Measurements from ENCODE around the gene AMBP. TPM values are rescaled to one million over a fixed set of nuclear protein-coding genes. Genes with fewer than 3 reads are reported as not detected.

Gene AMBP
- total RNA-seq, 1 experiment from 2014 or later = 0.62 TPM

DNA sequence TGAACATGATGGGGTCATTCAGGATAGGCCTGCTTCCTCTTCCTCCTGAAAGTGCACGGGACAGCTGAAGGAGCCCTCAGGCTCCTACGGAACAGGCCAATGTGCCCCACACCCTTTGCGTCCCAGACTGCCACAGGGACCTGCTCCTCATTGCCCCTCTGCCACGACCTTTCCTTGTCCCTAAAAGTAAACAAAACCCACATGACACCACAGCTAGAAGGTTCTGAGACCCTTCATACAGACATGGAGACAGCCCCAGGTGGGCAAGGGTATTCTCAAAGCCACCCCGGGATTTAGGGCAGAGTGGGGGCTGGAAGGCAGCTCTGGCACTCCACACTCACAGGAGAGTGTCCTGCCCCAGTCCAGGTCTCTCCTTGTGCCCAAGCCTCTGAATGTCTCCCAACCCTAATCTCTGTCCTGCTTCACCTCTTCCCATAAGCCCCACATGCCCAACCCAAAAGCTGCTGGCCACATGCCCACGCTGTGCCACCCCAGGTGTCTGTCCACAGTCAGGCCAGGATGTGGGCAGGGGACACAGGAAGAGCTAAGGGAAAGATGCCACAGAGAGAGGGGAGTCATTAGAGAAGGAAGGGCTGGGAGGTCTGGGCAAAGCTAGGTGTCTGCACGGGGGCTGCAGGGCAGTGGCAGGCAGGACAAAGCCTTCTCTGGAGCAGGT lies 800 bp downstream of the AMBP start:
- DNase-seq (ENCODE audit: extremely low read depth, low read depth) = no peak

DNA sequence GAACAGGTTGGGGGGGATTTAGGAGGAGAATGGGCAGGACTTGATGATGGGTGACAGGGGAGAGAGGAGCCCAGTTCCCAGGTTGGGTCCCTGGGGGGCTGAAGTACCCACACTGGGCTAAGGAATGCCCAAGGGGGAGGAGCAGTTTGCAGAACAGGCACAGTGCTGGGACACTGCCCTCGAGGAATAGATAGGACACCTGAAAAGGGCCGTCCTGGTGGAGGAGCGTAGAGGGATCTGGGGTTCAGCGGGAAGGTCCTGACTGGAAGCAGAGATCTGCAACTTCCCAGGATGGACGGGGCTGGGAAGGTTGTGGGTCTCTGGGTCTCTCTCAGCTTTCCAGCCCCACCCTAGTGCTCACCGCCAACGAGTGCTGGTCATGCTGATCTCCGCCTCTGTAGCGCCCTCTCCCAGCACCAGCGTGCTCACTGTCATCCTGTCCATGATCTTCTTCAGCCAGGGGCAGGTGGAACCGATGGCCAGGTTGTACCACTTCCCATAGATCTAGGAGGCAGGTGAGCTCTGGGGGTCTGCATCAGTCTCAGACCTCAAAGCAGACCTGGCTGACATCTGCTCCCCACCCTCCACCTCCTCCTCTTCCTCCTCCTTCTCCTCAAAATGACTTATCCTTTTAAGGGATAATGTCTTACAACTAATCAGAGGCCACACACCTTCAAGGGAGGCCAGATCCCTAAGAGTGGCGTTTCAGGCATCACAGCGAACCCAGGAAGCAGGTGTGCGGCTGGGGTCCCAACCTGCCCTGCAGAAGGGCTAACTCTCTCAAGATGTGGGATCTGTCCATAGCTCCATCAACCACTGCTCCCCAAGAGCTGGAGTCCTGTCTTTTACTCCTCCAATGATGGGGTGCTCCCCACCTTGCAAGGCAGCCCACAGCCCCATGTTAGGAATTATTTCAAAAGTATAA lies 1.6 kb downstream of the AMBP start:
- no peak for DNase-seq (ENCODE audit: extremely low read depth, low read depth)

DNA sequence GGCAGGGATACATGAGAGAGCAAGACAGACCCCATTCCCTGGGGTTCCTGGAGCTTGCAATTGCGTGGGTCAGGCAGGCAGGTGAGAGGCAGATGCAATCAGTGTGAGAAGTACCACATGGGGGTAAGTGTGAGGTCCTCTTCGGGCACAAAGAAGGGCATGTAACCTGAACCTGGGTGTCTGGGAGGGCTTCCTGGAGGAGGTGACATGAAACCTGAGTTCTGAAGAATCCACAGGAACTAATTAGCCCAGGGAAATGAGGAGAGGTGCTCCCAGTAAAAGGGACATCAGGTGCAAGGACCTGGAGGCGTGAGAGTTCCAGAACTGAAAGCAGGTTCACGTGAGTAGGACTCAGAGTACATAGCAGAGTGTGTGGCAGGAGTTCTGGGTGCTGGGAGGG lies 2.5 kb downstream of the AMBP start:
- no peak for DNase-seq (ENCODE audit: extremely low read depth, low read depth)

DNA sequence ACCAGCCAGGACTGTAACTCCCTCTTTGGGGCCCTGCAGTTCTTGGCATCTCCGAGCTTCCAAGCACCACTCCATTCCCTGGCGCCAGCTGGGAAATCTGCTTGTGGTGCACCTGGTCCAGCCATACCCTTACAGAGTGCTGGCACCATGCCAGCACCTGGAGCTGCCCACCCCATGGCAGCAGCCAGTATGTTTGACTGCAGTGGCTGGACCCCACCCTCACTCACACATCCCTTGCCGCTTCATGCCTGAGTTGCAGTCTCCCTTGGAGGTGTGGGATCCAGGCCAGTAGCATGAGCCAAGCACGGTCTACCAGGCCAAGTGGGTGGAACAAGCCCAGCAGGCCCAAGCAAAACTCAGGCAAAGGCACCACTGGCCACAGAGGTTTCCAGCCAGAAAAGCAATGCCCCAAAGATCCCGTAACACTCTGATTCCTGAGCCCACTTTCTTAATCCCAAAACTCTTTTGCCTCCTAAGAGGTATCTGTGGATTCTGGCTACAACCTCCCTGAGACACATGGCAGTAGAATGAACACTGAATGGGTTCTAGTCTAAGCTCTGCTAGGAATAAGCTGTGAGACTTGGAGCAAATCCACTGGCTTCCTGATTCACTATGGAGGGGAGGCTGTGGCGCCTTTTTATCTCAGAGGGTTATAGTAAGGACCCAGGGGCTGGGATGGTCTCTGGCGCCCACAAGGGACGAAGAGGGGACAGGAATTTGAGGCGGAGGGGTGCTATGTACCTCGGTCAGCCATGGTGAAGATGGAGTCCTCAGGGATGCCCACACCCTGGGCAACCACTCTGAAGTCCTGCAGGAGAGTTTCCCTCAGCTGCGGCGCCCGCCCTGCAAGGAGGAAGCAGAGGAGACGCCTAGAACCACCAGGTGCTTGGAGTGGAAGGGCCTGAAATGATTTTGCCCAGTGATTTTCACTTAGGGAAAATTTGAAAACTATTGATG lies 5.6 kb downstream of the AMBP start:
- DNase-seq (ENCODE audit: extremely low read depth, low read depth) = no peak

DNA sequence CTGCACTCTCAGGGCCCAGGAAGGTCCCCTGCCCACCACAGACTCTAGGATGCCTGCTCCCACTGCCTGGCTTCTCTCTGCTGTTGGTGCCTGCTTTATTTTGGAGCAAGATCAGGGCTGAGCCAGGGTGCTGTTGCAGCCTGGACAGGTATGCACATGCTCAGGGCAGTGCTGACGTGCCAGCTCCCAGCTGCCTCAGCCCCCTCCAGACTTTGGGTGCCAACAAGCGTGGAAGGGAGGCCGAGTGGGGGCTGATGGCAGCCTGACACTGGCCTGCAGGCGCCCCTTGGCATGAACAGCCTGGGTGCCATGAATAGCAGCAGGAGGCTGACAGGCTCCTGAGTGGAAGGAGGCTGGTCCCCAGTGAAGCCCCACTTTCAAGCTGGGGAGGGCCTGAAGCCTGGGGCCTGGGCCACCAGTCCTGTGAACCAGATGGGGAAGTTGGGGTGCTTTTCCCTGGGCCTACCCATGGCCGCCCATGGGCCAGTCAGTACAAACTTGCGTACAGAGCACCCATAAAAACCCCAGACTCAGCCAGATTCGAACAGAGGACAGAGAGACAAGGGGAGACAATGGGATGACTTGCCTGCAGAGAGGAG lies 6.8 kb downstream of the AMBP start:
- no peak for DNase-seq (ENCODE audit: extremely low read depth, low read depth)

DNA sequence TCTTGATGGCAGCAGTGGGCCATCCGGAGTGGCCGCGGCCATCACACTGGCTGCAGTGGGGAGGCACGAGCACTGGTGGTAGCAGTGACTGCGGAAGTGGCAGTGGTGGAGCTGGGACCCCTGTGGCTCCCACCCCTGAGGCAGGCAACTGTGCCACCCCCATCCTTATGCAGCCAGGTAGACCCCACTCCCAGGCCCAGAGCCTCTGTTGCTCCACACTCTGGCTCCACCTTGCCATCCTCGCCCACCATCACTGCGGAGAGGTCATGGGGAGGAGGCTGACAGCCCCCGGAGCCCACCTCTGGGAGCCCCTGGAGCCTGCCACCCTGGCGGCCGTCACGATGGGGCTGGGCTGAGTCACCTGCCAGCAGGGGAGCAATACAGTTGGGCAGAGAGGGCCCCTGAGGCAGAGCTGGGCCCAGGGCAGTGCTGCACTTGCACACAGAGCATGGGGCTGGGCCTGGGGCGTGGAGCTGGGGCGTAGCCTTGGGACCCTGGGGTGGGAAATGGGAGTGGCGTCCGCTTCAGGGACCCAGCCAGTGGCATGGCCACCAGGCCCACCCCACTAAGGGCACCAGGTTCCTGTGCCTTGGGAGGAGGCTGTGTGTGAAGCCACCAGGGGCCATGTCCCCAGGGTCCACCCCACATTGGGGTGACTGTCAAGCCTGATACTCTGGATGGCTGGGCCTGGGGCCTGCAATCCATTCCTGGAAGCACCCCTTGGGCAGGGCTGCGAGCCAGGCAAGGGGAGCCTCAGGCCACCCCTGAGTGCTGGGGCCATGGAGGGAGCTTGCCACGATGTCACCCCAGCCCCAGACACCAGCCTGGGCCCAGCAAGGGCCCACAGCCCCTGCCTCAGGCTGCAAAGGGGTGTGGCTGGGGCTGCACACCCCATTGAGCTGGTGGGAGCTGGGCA lies 7.7 kb downstream of the AMBP start:
- DNase-seq (ENCODE audit: extremely low read depth, low read depth) = no peak

DNA sequence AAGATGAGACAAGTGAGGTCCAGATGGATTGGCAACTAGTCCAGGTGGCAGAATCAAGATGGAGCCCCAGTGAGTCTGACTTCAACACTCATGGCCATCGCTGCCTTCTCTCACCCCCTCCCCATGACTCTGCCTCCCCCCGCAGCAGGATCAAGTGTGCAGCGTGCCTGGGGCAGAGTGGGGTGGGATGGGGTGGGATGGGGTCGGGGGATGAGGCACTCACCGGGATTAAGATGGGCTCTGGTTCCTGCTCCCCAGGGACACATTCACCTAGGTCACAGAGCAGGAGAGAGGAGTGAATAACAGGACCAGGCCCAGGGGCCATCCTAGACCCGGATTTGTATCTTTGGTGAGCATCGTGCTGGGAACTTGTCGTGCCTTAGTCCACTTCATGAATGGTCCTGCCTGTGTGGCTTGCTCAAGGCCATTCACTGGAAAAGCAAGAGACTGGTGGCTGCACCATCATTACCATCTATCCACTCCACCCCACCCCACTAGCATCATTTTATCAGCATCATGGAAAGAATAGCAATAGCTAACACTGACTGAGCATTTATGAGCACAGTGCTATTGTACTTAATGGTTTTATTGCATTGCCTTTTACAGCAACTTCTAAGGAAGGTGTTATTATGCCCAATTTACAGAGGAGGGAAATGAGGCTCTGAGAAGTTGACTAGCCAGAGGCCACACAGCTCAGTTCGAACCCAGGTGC lies 8.5 kb downstream of the AMBP start:
- no peak for DNase-seq (ENCODE audit: extremely low read depth, low read depth)

DNA sequence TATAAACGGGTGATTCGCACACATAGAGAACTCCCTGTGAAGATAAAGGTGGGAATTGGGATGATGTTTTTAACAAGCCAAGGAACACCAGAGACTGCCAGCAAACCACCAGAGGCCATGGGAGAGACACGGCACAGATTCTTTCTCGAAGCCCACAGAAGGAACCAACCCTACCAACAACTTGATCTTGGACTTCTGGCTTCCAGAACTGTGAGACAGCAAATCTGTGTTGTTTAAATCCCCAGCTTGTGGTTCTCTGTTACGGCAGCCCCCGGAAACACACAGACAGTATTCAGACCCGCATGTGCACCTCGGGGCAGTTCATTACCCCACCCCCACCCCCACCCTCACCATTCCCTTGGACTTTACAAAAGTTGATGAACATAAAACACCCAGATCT lies 12.8 kb downstream of the AMBP start:
- DNase-seq (ENCODE audit: extremely low read depth, low read depth) = no peak

DNA sequence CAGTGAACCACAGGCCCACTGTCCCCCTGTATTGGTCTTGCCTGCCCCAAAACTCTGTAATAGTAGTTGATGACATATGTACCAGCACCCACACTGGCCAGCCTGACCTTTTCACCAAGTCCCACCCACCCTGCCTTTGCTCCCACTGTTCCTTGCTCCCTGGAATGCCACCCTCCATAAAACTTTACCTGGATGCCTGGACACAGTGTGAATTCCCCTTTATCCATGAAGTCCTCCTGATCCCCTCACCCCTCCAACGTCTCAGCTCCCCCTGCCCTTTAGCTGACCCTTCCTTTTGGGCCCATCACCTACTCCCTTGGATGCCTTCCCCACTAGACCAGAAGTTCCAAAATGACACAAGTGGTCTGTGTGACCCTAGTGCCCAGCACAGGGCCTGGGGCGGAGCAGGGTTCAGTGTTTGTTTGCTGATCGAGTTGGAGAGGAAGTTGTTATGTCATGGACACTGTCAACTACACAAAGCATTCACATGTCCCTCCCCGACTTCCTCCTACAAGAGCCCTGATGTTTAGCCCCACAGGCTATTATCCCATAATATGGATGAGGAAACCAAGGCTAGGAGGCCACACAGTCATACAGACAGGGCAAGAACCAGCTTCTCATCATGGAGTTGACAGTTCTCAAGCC lies 16.1 kb downstream of the AMBP start:
- no peak for DNase-seq (ENCODE audit: extremely low read depth, low read depth)

DNA sequence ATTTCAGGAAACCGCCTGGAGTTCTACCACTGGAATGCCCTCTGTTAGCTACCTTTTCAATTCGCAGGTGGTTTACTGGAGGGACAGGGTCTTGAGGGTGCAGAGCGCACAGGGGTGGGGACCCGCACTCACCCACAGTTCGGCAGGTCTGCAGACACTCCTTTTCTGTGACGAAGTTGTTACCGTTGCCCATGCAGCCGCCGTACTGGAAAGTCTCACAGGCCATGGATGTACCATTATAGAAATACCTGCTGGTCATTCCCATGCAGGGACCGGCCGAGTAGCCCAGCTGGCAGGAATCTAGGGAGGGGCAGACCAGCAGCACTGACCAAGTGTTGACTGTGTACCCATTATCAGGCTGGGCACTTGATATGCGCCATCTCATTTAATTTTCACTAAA lies 16.8 kb downstream of the AMBP start:
- no peak for DNase-seq (ENCODE audit: extremely low read depth, low read depth)

DNA sequence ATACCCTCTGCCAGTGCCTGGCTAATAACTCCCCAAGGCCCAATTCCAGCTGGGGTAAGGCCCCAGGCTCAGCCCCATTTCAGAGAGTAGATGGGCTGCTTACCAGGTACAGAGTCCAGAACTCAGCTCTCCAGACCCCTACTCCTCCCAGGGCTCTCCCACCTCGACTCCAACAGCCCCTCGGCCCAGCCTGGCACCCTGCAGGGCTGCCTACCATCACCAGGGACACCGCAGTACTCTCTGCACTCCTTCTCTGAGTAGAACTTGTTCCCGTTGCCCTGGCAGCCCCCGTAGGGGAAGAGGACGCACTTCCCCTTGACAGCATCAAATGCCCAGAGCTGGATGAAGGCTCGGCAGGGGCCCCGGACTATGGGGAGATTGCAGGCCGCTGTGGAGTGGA lies 17.4 kb downstream of the AMBP start:
- no peak for DNase-seq (ENCODE audit: extremely low read depth, low read depth)

DNA sequence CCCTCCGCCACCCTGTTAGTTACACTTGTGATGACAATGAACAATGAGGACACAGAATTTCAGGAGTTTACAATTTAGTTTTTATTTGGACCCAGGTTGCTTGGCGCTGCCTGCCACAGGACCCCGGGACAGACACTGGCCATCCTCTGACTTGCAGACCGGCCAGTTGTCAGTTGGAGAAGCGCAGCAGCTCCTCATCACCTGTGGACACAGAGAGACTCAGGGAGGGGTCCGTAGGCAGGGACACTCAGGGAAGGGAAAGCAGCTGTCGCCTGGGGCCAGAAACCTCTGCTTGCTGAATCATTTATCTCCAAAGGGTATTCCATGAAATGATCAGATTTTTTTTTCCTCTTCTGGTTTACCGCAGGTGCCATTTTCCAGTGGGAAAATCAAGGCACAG lies 18.0 kb downstream of the AMBP start:
- no peak for DNase-seq (ENCODE audit: extremely low read depth, low read depth)

DNA sequence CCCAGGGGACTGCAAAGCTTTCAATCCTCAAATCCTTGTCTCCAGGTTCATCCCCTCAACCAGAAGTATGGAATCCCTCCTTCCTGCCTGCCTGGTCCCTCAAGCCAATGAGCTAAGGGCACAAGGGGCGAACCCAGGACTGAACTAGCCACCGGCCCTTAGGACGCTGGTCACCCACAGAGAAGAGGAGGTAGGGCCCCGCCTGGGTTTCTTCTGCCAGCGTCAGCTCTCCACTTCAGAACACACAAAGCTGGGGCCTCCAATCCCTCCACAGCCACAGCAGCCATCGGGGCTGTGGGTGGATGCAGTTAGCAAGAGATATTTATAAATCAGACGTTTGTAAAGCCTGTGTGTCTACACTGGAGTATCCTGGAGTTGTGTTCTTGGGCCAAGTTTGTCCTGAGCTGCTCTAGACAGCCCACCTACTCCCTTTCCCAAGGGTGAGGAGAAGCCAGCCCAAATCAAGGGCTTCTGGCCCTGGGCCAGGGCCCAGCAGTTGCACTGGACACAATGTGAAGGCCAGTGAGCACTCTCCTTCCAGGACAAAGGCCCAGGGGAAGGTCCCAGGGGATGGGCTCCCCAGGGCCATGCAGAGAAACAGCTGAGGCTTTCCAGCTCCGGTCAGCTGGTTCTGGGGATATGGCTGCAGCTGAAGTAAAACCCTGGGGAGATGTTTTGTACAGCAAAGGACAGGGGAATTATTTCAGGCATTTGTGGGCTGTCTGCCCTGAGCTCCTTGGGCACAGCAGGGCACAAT lies 18.9 kb downstream of the AMBP start:
- no peak for DNase-seq (ENCODE audit: extremely low read depth, low read depth)

DNA sequence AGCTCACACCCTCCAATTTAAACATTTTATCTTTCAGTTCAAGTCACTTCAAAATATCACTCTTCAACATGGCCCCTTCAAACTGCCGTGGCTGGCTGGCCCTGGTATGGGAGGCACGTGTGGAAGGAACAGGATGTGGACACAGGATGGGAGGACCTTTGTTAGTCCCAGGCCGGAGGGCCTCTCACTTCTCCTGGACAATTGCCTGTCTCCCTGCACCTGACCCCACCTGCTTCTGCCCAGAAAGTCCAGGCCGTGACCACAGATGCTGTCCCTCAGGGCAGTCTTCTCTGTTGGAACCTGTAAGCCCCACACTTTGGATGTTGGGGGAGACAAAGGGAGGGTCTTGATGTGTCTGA lies 19.4 kb downstream of the AMBP start:
- no peak for DNase-seq (ENCODE audit: extremely low read depth, low read depth)

DNA sequence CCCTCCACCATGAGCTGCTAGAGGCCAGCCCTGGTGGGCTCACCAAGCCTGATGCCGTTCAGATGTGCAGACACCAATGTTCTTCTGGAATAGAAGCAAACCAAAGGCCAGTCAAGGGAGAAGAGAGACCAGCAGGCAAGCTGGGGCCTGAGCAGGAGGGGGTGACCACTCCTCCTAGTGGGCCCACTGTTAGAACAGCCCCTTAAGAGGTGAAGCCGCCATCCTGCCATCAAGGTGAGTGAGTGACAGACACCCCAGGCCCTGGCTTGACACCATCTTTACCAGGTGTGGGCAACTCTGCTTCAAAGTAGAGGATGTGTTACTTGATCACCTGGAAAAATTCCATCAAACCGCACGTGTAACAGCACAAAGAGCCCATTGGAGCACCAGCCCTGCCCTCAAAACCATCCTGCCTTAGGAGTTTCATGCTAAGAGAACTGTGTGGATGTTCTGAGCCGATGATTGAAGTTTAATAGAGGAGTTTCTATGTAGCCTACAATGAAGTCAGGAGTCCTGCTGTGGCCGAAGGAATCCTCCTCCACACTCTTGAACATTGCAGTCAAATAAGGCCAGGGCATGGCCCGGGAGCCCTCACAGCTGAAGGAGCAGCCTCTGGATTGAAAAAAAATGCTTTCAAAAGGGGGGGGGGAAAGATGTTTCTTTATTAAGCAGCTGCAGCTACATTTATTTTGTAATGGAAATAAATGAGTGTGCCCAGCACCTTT lies 20.8 kb downstream of the AMBP start:
- no peak for DNase-seq (ENCODE audit: extremely low read depth, low read depth)

DNA sequence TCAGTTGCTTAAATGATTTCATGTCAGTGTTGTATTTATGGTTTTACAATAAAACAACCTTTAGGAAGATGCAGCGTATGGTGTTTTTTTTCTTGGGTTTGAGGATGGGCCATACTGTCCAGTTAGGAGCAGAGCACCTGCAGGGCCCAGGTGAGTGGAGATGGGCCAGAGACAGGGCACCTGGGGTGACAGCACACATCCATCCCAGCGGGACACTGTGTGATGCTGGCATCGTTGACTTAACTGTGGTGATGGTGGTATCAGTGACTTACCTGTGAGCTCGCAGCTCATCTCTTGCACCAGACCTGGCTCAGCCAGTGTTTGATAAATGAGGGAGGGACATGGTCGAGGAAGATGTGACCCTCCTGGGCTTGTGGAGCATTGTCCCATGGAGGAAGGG lies 21.6 kb downstream of the AMBP start:
- DNase-seq (ENCODE audit: extremely low read depth, low read depth) = no peak

DNA sequence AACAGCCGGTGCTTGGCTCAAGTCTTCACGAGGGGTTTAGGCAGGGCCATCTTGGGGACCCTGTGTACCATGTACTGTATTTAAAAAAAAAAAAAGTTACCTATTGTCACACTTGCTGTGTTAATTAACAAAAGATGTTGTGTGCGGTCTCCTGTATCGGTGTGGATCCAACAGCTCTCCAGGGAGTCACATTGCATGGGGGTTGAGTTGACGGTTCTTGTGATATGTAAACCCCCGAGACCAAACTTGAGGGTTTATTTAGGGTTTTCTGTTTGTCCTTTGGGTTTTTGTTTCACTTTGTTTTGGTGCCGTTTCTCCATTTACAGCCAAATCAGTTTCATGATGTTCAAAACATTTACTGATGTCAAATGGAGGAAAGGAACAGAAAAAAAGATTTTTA lies 22.2 kb downstream of the AMBP start:
- DNase-seq (ENCODE audit: extremely low read depth, low read depth) = no peak
